GM12891 (cell line): ENCODE results near the gene KRTAP7-1.

Experiments used
- POLR2A ChIP-seq: IDR thresholded peaks from 2 replicates; pipeline ENCODE4 v1.6.1; 2011; ENCODE audit warnings: low read depth, low read length, control low read depth
- POLR2AphosphoS5 ChIP-seq: IDR thresholded peaks from 2 replicates; pipeline ENCODE4 v1.6.1; 2011; ENCODE audit warnings: low read depth, low read length, control low read depth
- POU2F2 ChIP-seq: IDR thresholded peaks from 2 replicates; pipeline ENCODE4 v1.6.1; 2011; ENCODE audit warnings: low read depth, mild to moderate bottlenecking, control low read depth, low read length, moderate library complexity
- TAF1 ChIP-seq: IDR thresholded peaks from 2 replicates; pipeline ENCODE4 v1.6.1; 2011; ENCODE audit warnings: low read depth, low read length, control low read depth

- TF ChIP-seq POU2F2: no peak
- TF ChIP-seq POLR2A: no peak
- TF ChIP-seq POLR2AphosphoS5: no peak
- TF ChIP-seq TAF1: no peak
These were observed 13.4 kb upstream of the KRTAP7-1 start for GRCh38 chr21:30842990-30843389.
